ENCODE measurements around the gene DUSP5.

- TF ChIP-seq POLR2AphosphoS5 (IDR thresholded peaks at IDR 0.05; ENCODE audit: low read depth, low read length) = no peak
- TF ChIP-seq TAF1 (IDR thresholded peaks at IDR 0.05; ENCODE audit: borderline replicate concordance, insufficient read depth, low read length) = no peak
- no peak for TF ChIP-seq SIN3A (IDR thresholded peaks at IDR 0.05; ENCODE audit: borderline replicate concordance, insufficient read depth, low read length)
Measured at GRCh38 chr10:110481919-110482318, 15.8 kb upstream of the DUSP5 start.
